ENCODE data around the gene ODAD2. TPM values are rescaled to one million over a fixed set of nuclear protein-coding genes. Genes with fewer than 3 reads are reported as not detected.

The ODAD2 gene
- total and polyA plus RNA-seq, 2 of the 8 experiments (the other 6 are each of a cell fraction or from before 2014, with no cell fraction given), result 0.95 to 4.3 TPM

GRCh38 chr10:27799046-27799445 lies 199.8 kb downstream of the ODAD2 start (continued):
- TF ChIP-seq FOSL1 (IDR thresholded peaks at IDR 0.05; ENCODE audit: insufficient read depth, low read depth, low read length), result no peak
- no peak for TF ChIP-seq POLR2AphosphoS5 (IDR thresholded peaks at IDR 0.05; ENCODE audit: low read depth, low read length)
- TF ChIP-seq POLR2A (IDR thresholded peaks at IDR 0.05; ENCODE audit: control extremely low read depth in 1 of 2, low read depth in 2 of 2, low read length in 2 of 2), result no peak

All from H1 (cell line).